ENCODE results near the gene TMUB2. TPM values are rescaled to one million over a fixed set of nuclear protein-coding genes. Genes with fewer than 3 reads are reported as not detected.

The TMUB2 gene
- polyA plus RNA-seq, 1 of the 3 experiments (the other 2 are of a cell fraction) = 49.5 TPM

DNA sequence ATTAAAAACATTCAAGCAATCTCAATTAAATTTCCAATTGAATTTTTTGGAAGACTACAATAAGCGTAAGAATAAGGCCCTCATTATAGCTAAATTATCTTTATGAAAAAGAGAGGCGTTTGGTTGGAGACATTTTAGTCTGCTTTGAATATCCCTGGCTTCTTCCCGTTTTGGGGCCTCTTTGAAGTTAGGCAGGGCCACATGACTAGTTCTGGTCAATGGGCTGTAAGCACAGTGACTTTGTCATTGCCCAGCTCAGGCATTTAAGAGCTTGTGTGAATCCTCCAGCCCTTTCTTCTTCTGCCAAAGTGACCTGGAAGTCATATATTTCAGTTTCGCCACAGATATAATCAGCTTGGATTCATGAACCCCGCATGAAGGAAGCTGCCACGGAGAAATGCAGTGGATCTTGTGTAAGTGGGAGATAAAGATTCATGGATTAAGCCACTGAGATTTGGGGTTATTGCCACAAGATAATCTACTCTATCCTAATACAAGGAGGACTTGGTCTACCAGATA lies 54.4 kb downstream of the TMUB2 start:
- Histone ChIP-seq H3K9me3 (no peaks in the 10 kb centered on the region), H3K36me3 (replicated peaks in 1 of 2; ENCODE audit: control insufficient read depth in 1 of 2, insufficient read depth in 2 of 2, low read length in 1 of 2) (no peaks in the 10 kb centered on the region), H3K4me2 (no peak overlapping the region), H3K9me2 (no peaks in the 10 kb centered on the region), H3K27me3 (ENCODE audit: insufficient read depth) (no peaks in the 10 kb centered on the region), H3K27ac (ENCODE audit: low read depth in 2 of 2, low read length in 1 of 2) (no peak overlapping the region), H3K79me2 (ENCODE audit: insufficient read depth) (no peaks in the 10 kb centered on the region), H3F3A (replicated peaks; ENCODE audit: insufficient read depth) (no peaks in the 10 kb centered on the region), H2AFZ (ENCODE audit: low read depth) (no peak overlapping the region), H3K4me1 (ENCODE audit: control insufficient read depth in 1 of 2, insufficient read depth in 2 of 2, low read depth in 1 of 2, low read length in 1 of 2) (no peaks in the 10 kb centered on the region), H4K20me1 (ENCODE audit: insufficient read depth) (no peaks in the 10 kb centered on the region), H3K4me3 (ENCODE audit: low read depth in 2 of 2, low read length in 1 of 2) (no peak overlapping the region), H3K9ac (no peak overlapping the region)
- TF ChIP-seq RAD21 (IDR thresholded peaks at IDR 0.05; ENCODE audit: low read length) (no peak), TCF12 (IDR thresholded peaks at IDR 0.05) (no peak)
- WGBS (ENCODE audit: low lambda C conversion rate) = 60% methylated on average over 6 of the region's 6 CpGs
- CTCF ChIA-PET = interaction anchor here (0.8 kb wide), 1 partner anchor 27 kb away, joined by 3 read pairs; the partner anchor contains the start of gene SLC4A1
- peak; percentile 4 for DNase-seq
- POLR2A ChIA-PET = no interaction called here

Small RNA genes lying within 50 kb of the gene (small RNA-seq; reads per million reads assigned to genes)
- 0 to 0.43 (median 0) reads per million in 7 experiments for gene MIR6782

Other genes with a start within 250 kb of the TMUB2 start
- gene PPY, start 244.5 kb upstream of the TMUB2 start, polyA plus RNA-seq (2012; rRNA removed) = not detected in 2 replicates
- 0.10 and 0.21 TPM in 2 replicates for gene PYY, start 233.0 kb upstream of the TMUB2 start, polyA plus RNA-seq (2012; rRNA removed)
- 1.6 and 1.7 TPM in 2 replicates for gene NAGS, start 182.3 kb upstream of the TMUB2 start, polyA plus RNA-seq (2012; rRNA removed)
- gene TMEM101, start 172.0 kb upstream of the TMUB2 start, polyA plus RNA-seq (2012; rRNA removed) = 62.9 and 63.6 TPM in 2 replicates
- gene LSM12, start 120.3 kb upstream of the TMUB2 start, polyA plus RNA-seq (2012; rRNA removed) = 26.6 and 31.3 TPM in 2 replicates
- 158 and 166 TPM in 2 replicates for gene G6PC3, start 116.2 kb upstream of the TMUB2 start, polyA plus RNA-seq (2012; rRNA removed)
- 19.0 and 21.0 TPM in 2 replicates for gene HDAC5, start 63.3 kb upstream of the TMUB2 start, polyA plus RNA-seq (2012; rRNA removed)
- 3.2 and 4.0 TPM in 2 replicates for gene HROB, start 45.0 kb upstream of the TMUB2 start, polyA plus RNA-seq (2012; rRNA removed)
- not detected in 2 replicates for gene ASB16, start 16.3 kb upstream of the TMUB2 start, polyA plus RNA-seq (2012; rRNA removed)
- gene ATXN7L3, start 12.9 kb downstream of the TMUB2 start, polyA plus RNA-seq (2012; rRNA removed) = 47.7 and 57.9 TPM in 2 replicates
- 33.4 and 37.2 TPM in 2 replicates for gene UBTF, start 32.7 kb downstream of the TMUB2 start, polyA plus RNA-seq (2012; rRNA removed)
- not detected in 2 replicates for gene SLC4A1, start 81.2 kb downstream of the TMUB2 start, polyA plus RNA-seq (2012; rRNA removed)
- 8.9 and 11.0 TPM in 2 replicates for gene RUNDC3A, start 121.6 kb downstream of the TMUB2 start, polyA plus RNA-seq (2012; rRNA removed)
- 106 and 131 TPM in 2 replicates for gene SLC25A39, start 137.9 kb downstream of the TMUB2 start, polyA plus RNA-seq (2012; rRNA removed)
- 360 and 442 TPM in 2 replicates for gene GRN, start 158.3 kb downstream of the TMUB2 start, polyA plus RNA-seq (2012; rRNA removed)
- 4.8 and 4.9 TPM in 2 replicates for gene FAM171A2, start 176.9 kb downstream of the TMUB2 start, polyA plus RNA-seq (2012; rRNA removed)
- gene ITGA2B, start 202.7 kb downstream of the TMUB2 start, polyA plus RNA-seq (2012; rRNA removed) = 1.3 and 1.9 TPM in 2 replicates